ENCODE measurements around the gene UBE2I.

The UBE2I gene

DNA sequence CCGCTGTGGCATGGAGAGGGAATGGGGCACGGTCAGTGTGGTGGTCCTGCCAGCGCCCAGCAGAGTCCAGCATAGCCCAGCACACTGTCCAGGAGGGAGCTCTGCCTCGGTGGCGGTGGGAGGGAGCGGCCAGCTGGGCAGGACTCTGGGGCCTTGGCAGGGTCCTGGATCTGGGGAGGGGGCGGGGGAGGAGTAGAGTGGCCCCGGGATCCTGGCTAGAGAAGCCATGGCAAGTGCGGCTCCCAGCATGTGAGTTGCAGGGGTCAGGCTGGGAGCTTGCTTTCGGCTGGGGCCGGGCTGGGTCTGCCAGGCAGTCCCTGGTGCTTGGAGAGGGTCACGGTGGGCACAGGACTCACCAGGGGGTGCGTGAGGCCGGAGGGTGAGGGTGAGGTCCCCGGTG is 46.2 kb downstream of the UBE2I start:
- no peaks in the 10 kb centered on the region for H3K27me3 ChIP-seq (ENCODE audit: insufficient read depth, poor library complexity, severe bottlenecking)
- H3K27ac ChIP-seq (replicated peaks) = no peak overlapping the region
- TF ChIP-seq, protein P1, sequence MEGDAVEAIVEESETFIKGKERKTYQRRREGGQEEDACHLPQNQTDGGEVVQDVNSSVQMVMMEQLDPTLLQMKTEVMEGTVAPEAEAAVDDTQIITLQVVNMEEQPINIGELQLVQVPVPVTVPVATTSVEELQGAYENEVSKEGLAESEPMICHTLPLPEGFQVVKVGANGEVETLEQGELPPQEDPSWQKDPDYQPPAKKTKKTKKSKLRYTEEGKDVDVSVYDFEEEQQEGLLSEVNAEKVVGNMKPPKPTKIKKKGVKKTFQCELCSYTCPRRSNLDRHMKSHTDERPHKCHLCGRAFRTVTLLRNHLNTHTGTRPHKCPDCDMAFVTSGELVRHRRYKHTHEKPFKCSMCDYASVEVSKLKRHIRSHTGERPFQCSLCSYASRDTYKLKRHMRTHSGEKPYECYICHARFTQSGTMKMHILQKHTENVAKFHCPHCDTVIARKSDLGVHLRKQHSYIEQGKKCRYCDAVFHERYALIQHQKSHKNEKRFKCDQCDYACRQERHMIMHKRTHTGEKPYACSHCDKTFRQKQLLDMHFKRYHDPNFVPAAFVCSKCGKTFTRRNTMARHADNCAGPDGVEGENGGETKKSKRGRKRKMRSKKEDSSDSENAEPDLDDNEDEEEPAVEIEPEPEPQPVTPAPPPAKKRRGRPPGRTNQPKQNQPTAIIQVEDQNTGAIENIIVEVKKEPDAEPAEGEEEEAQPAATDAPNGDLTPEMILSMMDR (IDR thresholded peaks at IDR 0.05; ENCODE audit: insufficient read depth, low read length) = no peak
- TF ChIP-seq SPI1 (IDR thresholded peaks at IDR 0.05; ENCODE audit: borderline replicate concordance, low read depth) = no peak
- no peak for TF ChIP-seq POLR2AphosphoS5 (IDR thresholded peaks at IDR 0.05; ENCODE audit: low read depth)
- no peak for TF ChIP-seq REST (IDR thresholded peaks at IDR 0.05; ENCODE audit: insufficient replicate concordance, low read depth)
- H3K4me3 ChIP-seq (replicated peaks; ENCODE audit: insufficient read depth, low read length) = no peak overlapping the region
- no peak for DNase-seq (ENCODE audit: low read depth in 1 of 2, low spot score in 1 of 2)

DNA sequence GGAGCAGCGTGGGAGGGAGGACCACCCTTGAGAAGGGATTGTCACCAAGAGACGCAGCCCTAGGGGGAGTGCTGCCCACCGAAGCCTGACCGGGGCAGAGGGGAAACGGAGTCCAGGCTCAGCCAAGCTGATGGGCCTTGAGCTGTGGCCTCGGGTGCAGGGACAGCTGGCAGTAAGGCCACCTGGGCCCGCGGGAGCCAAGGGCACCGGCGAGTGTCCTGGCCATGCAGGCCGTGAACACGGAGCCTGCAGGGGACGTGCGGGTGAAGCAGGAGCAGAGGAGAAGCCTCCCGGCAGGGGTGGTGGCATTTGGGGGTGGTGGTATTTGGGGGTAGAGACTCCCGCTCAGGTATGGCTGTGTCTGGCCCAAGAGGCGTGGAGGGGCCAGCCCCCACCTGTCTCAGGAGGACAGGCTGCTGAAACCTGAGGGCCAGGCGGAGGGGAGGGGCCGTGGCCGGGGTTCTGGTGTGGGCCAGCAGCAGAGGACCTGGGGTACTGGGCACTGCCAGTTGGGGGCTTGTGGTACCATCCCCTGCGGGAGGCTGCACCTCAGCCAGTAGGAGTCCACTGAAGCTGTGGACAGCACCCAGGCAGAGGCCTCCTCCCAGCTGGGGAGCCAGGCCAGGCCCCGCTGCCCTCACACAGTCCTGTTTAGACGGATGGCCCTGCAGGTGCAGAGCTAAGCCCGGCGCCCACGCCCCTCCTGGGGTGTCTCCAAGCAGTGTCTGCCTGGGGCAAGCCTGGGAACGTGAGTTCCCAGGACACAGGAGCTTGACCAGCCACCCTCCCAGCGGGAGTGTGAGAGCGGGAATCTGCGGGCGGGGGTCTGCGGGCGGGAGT is 46.8 kb downstream of the UBE2I start:
- TF ChIP-seq GABPA (IDR thresholded peaks at IDR 0.05; ENCODE audit: low read depth) (no peak), SPI1 (IDR thresholded peaks at IDR 0.05; ENCODE audit: borderline replicate concordance, low read depth) (no peak), REST (IDR thresholded peaks at IDR 0.05; ENCODE audit: insufficient replicate concordance, low read depth) (no peak), POLR2AphosphoS5 (IDR thresholded peaks at IDR 0.05; ENCODE audit: low read depth) (no peak)
- TF ChIP-seq, protein P1 (IDR thresholded peaks at IDR 0.05; ENCODE audit: insufficient read depth, low read length) = no peak
- H3K27me3 ChIP-seq (ENCODE audit: insufficient read depth, poor library complexity, severe bottlenecking) = no peaks in the 10 kb centered on the region

GRCh38 chr16:1357906-1358566 is 48.6 kb downstream of the UBE2I start:
- H3K27ac ChIP-seq (replicated peaks) = no peak overlapping the region
- no peak overlapping the region for H3K4me3 ChIP-seq (replicated peaks; ENCODE audit: insufficient read depth, low read length)
- no peak for DNase-seq (ENCODE audit: low read depth in 1 of 2, low spot score in 1 of 2)
- no peaks in the 10 kb centered on the region for H3K27me3 ChIP-seq (ENCODE audit: insufficient read depth, poor library complexity, severe bottlenecking)
- no peak for TF ChIP-seq POLR2AphosphoS5 (IDR thresholded peaks at IDR 0.05; ENCODE audit: low read depth)
- no peak for TF ChIP-seq SPI1 (IDR thresholded peaks at IDR 0.05; ENCODE audit: borderline replicate concordance, low read depth)
- no peak for TF ChIP-seq GABPA (IDR thresholded peaks at IDR 0.05; ENCODE audit: low read depth)
- no peak for TF ChIP-seq REST (IDR thresholded peaks at IDR 0.05; ENCODE audit: insufficient replicate concordance, low read depth)
- TF ChIP-seq, protein P1 (IDR thresholded peaks at IDR 0.05; ENCODE audit: insufficient read depth, low read length) = no peak

More for the DNA sequence above, 46.8 kb downstream of the UBE2I start:
- H3K27ac ChIP-seq (replicated peaks) = no peak overlapping the region
- H3K4me3 ChIP-seq (replicated peaks; ENCODE audit: insufficient read depth, low read length) = no peak overlapping the region
- no peak for DNase-seq (ENCODE audit: low read depth in 1 of 2, low spot score in 1 of 2)
